ENCODE data around the gene UFSP2. TPM values are rescaled to one million over a fixed set of nuclear protein-coding genes. Genes with fewer than 3 reads are reported as not detected.

The UFSP2 gene
- total and polyA plus RNA-seq, 2 experiments from 2014 or later, result 29.0 to 53.0 TPM

DNA sequence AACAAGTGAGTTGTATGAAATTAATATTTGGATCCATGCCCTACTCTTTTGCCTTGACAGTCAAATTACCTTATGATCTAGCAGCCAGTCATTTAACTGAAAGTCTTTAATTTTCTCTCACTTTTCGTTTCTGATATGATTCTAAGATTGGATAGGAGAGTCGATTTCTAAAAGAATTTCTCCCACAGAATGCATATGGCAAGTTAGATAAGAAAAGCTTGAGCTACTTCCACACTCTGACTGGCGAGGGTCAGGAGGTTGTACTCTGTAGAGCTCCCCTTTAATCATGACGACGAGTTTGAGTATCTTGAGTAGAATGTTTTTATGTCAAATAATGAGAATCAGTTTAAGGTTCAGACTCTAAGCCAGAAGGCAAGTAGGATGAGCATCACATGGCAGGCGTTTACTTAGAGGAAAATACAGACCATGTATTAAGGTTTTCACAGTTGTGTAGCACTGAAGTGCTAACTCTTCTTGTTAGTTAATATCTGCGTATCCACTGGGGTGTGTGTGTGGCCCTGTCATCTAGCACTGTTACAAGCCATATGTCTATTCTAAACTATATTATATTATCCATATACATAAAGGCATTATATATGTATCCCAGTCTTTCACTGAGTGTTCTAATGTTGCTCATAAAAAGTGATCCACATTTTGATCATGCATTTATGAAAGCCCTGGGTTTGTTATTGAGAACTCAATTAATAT is 67.9 kb downstream of the UFSP2 start (continued):
- TF ChIP-seq ZNF462 (CRISPR knock-in tag; IDR thresholded peaks at IDR 0.05) (no peak), ZNF114 (CRISPR knock-in tag; IDR thresholded peaks at IDR 0.05) (no peak), NANOG (IDR thresholded peaks at IDR 0.05; ENCODE audit: borderline replicate concordance) (no peak), ZNF331 (CRISPR knock-in tag; IDR thresholded peaks at IDR 0.05; ENCODE audit: low read depth) (no peak), JUNB (IDR thresholded peaks at IDR 0.05; ENCODE audit: unreplicated experiment) (no peak), EZH2 (IDR thresholded peaks at IDR 0.05; ENCODE audit: low read depth, unreplicated experiment) (no peak)
- TF ChIP-seq, protein P1, sequence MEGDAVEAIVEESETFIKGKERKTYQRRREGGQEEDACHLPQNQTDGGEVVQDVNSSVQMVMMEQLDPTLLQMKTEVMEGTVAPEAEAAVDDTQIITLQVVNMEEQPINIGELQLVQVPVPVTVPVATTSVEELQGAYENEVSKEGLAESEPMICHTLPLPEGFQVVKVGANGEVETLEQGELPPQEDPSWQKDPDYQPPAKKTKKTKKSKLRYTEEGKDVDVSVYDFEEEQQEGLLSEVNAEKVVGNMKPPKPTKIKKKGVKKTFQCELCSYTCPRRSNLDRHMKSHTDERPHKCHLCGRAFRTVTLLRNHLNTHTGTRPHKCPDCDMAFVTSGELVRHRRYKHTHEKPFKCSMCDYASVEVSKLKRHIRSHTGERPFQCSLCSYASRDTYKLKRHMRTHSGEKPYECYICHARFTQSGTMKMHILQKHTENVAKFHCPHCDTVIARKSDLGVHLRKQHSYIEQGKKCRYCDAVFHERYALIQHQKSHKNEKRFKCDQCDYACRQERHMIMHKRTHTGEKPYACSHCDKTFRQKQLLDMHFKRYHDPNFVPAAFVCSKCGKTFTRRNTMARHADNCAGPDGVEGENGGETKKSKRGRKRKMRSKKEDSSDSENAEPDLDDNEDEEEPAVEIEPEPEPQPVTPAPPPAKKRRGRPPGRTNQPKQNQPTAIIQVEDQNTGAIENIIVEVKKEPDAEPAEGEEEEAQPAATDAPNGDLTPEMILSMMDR (conservative IDR thresholded peaks at IDR 0.05; ENCODE audit: low read depth in 2 of 2), result no peak

DNA sequence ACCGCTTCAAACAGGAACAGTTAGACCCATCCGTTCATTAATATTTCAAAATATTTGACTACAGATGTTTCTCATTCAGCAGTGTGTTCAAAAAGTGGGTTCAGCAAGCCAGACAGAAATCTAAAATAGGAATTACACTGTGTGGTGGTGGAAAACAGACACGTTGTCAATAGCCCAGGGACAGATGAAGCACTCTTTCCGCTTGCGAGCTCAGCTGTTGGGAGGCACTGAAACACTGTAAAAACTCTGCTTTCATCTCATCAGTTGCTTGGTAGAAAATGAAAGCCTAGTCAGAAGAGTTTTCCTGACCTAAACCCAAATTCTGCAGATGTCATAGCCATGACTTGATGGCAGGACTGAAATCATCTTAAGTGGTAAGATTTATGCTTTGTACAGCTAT is 68.6 kb downstream of the UFSP2 start:
- H3K4me1 ChIP-seq (ENCODE audit: insufficient read depth), result peaks cover 6% of the 10 kb centered on the region; the same call in 1 of the 2 replicates
- H3F3A ChIP-seq (replicated peaks; ENCODE audit: low read depth), result no peaks in the 10 kb centered on the region
- no peaks in the 10 kb centered on the region for H3K27me3 ChIP-seq (ENCODE audit: insufficient read depth)
- Mint-ChIP-seq H3K27ac (no peak overlapping the region), H3K4me1 (peaks cover 11% of the 10 kb centered on the region), H3K36me3 (ENCODE audit: low read depth) (peaks cover 3% of the 10 kb centered on the region; the same call in 1 of the 3 replicates), H3K27me3 (ENCODE audit: insufficient read depth, low read depth, poor library complexity) (no peaks in the 10 kb centered on the region), H3K4me3 (no peak overlapping the region), H3K9me3 (no peaks in the 10 kb centered on the region)
- H3K4me3 ChIP-seq, result no peak overlapping the region
- H3K4me2 ChIP-seq, result no peak overlapping the region
- H3K36me3 ChIP-seq (ENCODE audit: insufficient read depth), result no peaks in the 10 kb centered on the region
- no peak overlapping the region for H2AFZ ChIP-seq
- no peaks in the 10 kb centered on the region for H3K79me2 ChIP-seq (replicated peaks; ENCODE audit: insufficient read depth)
- no peaks in the 10 kb centered on the region for H4K20me1 ChIP-seq (replicated peaks; ENCODE audit: insufficient read depth)
- H3K27ac ChIP-seq (ENCODE audit: low read depth), result no peak overlapping the region; the same call in 1 of the 2 replicates
- DNase-seq (ENCODE audit: low spot score), result no peak
- ATAC-seq, result no peak
- H3K9me2 ChIP-seq (ENCODE audit: insufficient read depth), result no peaks in the 10 kb centered on the region
- TF ChIP-seq CREB1 (CRISPR knock-in tag; IDR thresholded peaks at IDR 0.05; ENCODE audit: low read depth), result no peak
- TF ChIP-seq NANOG (IDR thresholded peaks at IDR 0.05; ENCODE audit: borderline replicate concordance), result no peak
- TF ChIP-seq ETS1 (IDR thresholded peaks at IDR 0.05), result no peak
- no peak for TF ChIP-seq JUNB (IDR thresholded peaks at IDR 0.05; ENCODE audit: unreplicated experiment)
- TF ChIP-seq, protein P1 (conservative IDR thresholded peaks at IDR 0.05; ENCODE audit: low read depth in 2 of 2), result no peak
- no peak for TF ChIP-seq ZNF114 (CRISPR knock-in tag; IDR thresholded peaks at IDR 0.05)
